T-helper 2 cell treated with Interferon-gamma antibody and Interleukin-4, amounts not matched to agents 100 ng/mL and 5 ng/mL, for 36 hours (primary cell): ENCODE measurements around the gene GPS1. TPM values are rescaled to one million over a fixed set of nuclear protein-coding genes. Genes with fewer than 3 reads are reported as not detected.

Experiments
- intact Hi-C: fragments of 100-400 bp; cut with micrococcal nuclease; formaldehyde crosslinking; loops from one replicate; pipeline ENCODE4 v1.15.1; 2023
- total RNA-seq: library from RNA; stranded (reverse); gene quantifications from 2 replicates; pipeline ENCODE4 v1.2.3, GENCODE V29; 2022

Gene GPS1
- total RNA-seq, 1 donor from 2014 or later, result 86.4 TPM

DNA sequence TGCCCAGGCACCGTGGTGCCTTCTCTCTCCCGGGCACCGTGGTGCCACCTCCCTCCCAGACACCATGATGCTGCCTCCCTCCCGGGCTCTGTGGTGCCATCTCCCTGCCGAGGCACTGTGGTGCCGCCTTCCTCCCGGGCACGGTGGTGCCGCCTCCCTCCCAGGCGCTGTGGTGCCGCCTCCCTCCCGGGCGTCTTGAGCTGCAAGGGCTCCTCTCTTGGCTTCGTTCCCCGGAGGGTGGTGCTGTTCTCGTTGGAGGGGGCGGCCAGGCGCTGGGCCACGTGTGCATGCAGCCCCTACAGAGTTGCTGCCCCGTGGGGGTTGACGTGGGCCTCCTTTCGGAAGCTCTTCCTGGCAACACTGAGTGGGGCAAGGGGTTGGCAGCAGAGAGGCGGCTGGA is 37.3 kb upstream of the GPS1 start:
- intact Hi-C loops, result no loop called here

DNA sequence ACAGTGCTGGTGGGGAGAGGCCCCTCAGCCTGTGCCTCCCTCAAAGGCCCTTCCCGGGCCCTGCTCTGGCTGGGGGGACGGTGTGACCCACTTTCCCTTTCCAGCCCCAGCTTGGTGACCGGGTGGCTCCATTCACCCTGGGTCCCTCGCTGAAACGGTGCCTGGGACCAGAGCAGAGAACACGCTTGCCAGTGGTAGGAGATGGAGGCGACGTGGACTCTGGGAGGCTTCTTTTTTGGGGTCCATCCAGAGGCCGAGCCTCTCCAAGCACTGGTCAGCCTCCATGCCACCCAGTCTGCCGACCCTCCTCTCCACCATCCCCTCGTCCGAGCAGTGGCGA is 36.8 kb upstream of the GPS1 start:
- intact Hi-C loops, result no loop called here

DNA sequence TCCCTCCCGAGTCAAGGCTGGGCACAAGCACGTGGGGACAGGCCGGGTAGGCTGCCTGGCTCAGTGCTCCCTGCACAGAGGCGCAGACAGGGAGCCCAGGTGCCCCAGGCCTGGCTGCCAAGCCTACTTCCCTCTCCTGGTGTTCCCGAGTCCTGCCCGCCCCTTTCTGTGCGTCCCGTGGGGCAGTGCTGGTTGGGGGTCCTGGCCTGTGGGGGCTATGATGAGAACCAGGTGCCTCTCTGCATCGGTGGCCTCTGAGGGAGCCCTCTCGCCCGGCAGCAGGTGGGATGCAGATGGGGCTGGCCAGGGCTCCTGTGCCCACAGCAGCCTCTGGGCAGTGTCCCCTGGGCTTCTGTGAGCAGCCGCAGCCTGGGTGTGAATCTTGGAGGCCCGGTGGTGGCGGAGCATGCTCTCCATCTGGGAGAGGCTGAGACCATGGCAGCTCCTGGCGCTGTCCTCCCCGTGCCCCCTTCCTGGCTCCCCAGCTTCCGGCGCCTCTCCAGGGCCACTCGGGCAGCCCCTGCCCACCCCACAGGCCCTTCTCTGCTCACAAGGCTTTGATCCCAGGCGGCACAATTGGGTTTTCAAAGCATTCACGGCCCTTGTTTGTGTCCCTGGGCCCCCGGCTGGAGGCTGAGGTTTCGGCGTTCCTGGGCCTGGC is 36.3 kb upstream of the GPS1 start:
- intact Hi-C loops, result no loop called here

DNA sequence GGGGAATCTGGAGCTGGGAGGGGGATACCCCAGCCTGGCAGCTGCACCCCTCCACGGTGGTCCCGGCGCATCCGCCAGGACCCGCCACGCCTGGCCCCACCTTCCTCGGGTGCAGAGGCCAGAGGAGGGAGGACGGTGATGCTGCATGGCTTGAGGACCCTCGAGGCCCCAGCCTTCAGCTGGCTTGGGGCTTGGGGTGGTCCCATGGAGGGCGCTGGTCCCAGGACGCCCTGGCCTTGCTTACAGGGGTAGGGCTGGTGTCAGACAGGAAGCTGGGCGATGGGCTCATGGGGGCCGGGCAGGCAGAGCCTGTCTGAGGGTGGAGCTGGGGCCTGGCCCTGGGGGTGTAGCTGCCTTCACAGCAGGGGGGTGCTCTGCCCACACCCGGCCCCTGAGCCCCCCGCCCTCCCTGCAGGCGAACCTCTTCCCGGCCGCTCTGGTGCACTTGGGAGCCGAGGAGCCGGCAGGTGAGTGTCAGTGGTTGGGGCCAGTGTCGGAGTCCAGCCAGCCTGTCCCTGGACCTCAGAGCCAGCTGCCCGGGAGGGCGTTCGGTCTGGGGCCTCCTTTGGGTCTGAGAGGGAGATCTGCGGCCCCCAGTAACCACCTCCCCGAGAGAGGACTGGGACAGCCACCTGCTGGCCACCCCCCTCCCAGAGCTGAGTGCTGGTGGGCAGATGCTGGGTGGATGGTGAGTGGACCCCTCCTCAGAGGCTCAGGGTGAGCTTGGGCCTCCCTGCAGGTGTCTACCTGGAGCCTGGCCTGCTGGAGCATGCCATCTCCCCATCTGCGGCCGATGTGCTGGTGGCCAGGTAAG is 35.4 kb upstream of the GPS1 start:
- intact Hi-C loops, result no loop called here

DNA sequence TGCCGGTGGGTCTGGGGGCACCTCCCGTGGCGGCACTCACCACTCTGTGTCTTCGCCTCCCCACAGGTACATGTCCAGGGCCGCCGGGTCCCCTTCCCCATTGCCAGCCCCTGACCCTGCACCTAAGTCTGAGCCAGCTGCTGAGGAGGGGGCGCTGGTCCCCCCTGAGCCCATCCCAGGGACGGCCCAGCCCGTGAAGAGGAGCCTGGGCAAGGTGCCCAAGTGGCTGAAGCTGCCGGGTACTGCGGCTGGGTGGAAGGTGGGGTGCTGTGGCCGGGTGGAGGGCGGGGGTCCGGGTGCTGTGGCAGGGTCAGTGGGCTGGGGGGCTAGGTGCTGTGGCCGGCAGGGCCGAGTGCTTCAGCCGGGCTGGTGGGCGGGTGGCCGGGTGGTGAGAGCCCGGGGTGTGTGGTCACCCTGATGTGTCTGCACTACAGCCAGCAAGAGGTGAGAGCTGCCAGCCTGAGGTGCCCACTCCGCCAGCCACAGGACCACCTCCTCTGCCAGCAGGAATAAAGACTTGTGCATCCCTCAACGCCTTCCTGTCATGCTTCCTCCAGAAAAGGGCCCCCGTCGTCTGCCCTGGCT is 34.7 kb upstream of the GPS1 start:
- intact Hi-C loops, result no loop called here

DNA sequence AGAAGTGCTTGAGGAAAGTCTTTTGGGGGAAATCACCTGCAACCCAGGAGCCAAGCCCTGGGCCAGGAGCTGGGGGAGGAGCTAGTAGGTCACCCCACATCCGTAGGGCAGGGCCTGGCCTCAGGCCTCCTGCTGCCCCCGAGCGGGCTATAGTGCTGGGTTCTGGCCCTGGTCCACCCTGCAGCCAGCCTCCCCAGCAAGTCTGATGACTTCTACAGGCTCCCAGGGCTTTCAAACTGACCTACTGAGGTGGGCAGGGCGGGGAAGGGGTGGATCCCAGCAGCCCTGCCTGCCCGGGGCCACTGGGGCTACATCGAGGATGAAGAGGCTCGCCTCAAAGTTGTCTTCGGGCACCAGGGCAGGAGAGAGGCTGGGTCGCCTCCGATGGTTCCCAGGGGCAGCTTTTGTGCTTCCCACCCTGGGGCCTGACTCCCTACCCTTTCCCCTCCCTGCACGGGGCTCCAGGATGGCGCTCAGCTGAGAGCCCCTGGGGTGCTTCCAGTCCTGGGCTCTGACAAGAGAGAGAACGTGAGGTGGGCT is 34.0 kb upstream of the GPS1 start:
- intact Hi-C loops, result no loop called here

DNA sequence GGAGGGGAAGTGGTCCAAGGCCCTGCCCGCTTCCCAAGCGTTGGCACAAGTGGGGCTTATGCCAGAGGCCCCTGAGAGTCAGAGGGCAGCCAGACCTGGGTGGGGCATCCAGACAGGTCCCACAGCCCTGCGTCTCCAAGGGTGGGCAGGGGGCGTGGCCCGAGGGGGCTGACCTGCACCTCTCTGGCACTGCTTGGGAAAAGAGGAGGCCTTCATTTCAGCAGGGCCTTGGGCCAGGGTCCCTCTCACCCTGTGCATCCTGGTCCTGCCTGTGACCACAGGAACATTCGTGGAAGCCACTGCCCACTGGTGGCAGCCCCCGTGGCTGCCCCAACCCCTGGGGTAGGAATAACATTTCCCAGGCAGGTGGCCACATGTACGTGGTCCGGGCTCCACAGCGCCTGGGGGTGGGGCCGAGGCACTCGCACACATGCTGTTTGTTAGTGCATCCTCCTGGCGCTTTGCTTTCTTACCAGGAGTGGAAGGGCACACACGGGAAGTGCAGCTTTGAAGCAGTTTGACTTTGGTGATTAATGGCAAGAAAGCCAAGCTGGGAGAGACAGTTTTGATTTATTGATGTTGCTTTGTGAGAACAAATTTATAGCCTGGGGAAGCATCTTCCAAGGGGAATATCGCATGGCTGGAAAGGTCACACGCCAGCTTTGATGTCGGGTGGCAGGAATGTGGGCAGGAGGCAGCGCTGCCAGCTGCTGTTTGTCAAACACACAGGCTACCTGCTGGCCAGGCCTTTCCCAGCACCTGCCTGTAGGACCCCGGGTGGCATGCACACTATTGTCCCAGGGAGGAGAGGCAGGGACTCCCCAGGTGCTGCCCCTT is 33.3 kb upstream of the GPS1 start:
- intact Hi-C loops, result no loop called here

DNA sequence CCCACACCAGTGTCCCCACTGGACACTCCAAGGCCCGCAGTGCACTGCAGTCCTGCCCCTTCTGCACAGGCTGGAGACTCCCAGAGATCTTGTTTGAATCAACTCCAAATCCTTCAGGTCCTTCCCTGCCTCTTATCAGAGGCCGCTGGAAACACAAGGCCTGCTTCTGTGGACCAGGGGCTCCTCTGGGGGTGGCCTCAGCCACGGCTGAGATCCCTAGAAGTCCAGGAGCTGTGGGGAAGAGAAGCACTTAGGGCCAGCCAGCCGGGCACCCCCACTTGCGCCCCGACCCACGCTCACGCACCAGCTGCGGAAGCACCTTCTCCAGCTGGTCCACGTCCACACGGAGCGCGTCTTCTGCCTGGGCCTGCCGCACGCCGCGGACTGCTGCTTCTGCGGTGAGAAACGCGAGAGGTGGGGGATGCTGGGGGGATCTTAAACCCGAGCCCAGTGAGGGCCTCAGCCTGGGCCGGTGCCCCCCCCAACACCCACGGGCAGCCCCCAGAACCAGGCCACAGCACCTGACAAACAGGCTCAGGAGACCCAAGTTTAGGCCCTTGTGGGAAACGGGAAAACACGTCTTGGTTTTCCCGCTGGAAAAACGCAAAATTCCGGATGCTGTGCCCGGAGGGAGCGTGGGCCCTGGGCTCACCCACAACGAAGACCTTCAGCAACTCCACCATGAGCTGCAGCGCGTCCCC is 32.6 kb upstream of the GPS1 start:
- intact Hi-C loops, result no loop called here

DNA sequence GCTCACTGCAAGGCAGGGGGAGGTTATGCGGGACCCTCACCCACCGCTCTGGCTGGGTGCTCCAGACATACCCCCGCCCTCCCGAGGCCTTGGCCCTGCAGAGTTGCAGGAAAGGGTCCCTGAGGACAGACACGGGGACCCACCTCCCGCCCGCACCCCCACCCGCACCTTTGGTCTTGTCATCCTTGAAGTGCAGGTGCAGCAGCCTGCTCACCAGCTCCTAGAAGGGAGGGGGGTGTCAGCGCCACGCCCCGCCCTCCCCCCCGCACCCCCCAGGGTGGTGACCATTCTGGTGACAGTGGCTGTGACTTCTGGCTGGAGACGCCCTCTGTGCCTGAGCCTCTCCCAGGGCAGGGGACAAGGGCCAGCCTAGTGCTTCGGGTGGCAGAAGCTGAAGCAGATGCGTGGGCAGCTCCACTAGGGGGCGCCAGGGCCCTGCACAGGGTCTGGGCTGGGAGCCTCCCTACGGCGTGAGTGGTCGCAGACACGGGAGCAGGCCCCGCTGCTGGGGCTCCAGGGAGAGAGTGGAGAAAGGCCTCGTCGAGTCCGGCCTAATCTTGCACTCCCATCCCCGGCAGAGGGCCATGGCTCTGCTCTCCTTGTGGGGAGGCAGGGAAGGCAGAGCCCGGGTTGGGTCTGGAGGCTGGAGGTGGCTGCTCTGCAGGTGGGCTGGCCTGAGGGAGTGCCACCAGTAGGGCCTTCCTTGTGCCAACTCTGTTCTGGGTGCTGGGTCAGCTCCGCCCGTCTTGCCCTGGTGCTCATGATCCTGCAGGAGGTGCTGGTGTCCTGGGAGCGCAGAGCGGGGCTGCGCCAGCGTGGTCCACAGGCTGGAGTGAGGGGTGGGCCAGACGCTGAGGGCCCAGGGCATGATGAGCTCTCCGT is 31.8 kb upstream of the GPS1 start:
- intact Hi-C loops, result loop anchor here (5.0 kb wide), 2 partner anchors 93 to 148 kb away; partner anchors contain the start of genes ARHGDIA and MAFG

DNA sequence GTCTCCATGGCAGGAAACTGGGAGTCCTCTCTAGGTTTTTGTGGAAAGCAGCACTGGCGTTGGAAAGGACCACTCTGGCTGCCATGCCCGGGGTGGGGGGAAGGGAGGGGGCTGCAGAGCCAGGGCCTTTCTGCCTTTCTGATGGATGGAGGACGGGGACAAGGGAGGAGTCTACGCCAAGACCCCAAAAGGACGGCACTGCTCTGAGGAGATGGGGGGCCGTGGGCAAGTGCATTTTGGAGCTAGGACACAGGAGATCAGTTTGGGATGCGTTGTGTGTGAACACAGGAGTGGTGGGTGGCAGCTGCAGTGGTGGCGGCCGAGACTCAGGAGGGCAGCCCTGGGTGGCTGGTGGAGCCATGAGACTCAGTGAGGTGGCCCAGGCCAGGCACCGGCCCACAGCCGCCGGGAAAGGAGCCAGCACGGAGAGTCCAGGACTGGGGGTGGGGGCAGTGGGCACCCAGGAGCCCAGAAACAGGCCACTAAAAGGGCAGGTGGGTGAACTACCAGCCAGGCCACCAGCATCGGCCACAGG is 31.1 kb upstream of the GPS1 start:
- intact Hi-C loops, result loop anchor here (1.0 to 5.0 kb wide), 3 partner anchors 61 to 148 kb away; partner anchors contain the start of genes ARHGDIA and MAFG

DNA sequence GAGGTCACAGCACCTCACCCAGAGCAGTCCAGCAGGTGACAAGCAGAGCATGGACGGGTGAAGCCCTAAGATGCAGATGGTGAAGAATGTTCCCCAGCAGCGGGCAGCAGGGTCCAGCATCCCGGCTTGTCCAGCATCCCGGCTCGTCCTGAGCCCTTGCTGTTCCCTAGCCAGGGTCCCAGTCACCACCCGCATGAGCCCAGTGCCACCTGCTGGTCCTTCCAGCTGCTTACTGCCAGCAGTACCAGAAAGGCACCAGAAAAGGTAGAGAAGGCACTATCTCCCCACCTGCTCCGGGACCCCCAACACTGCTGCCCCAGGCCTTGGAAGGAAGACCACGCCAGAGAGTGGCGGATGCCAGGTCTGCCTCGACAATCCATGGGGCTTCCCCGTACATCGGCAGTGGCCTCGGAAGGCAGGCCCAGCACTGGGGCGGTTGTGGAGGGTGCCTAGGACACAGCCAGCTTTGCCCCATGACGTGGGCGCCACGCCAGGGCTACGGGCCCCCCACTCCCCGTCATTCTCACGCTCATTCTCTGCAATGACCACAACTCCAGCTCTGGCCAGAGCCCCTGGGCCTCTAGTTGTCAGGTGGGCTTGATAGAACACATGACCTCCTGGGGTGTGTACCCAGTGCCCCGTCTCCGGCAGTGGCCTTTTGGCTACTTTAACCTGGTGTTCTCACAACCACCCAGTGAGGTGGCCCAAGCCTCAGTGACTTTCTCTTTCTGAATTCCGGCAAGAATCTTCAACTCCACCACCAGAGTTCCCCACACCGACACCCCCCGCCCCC is 30.4 kb upstream of the GPS1 start:
- intact Hi-C loops, result loop anchor here (1.0 to 5.0 kb wide), 3 partner anchors 62 to 149 kb away; partner anchors contain the start of genes ARHGDIA and MAFG

DNA sequence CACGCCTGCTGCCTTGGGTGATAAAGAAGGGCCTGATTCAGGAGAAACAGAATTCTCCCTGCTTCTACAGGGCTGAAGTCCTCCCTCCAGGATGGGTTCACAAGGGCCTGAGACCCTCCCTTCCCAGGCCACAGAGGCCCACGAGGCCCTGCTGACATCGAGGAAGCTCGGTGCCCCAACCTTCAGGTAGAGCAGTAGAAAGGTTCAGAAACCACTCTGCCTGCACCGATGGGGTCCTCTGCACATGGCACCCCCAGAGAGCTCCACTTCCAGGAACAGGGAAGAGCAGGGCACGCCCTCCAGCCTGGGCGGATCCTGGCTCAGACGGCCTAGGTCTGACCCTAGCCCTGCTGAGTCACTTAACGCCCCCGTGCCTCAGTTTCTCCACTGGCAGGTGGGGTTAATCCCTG is 29.8 kb upstream of the GPS1 start:
- intact Hi-C loops, result loop anchor here (1.0 to 5.0 kb wide), 3 partner anchors 63 to 150 kb away; partner anchors contain the start of genes ARHGDIA and MAFG

DNA sequence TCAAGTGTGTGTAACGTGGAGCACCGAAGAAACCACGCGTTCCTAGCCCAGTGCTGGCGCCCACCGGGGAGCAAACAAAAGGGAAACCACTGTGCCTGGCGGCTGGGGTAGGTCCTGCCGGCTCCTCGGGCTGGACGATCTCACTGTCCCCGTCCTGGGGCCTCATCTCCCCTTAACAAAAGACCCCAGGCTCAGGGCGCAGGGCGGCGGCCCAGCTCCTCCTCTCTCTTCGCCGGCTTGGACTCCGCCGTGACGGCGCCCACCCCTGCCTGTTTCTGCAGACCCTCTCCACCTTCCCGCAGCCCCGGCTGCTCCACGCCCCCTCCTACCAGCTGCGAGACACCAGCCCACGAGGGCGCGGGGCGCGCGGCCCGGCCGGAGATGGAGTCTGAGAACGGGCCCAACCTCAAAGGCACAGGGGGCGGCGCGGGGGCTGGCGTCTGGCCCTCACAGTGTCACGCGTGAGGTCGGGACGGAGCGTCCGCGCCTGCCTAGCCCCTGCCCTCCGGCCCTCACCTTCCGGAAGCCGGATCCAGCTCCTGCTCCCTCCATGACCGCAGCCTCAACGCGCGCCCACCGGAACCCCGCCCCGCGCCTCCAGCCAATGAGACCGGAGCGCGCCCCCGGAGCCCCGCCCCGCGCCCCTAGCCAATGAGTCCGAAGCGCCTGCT is 29.3 kb upstream of the GPS1 start, which contains the start of gene CENPX:
TSS of gene CENPX (minus strand) at position 569 of the 671 bp plus-strand sequence. CDS start at position 552, 17 bp downstream.
- intact Hi-C loops, result loop anchor here (5.0 kb wide), 2 partner anchors 95 to 150 kb away; partner anchors contain the start of genes ARHGDIA and MAFG

DNA sequence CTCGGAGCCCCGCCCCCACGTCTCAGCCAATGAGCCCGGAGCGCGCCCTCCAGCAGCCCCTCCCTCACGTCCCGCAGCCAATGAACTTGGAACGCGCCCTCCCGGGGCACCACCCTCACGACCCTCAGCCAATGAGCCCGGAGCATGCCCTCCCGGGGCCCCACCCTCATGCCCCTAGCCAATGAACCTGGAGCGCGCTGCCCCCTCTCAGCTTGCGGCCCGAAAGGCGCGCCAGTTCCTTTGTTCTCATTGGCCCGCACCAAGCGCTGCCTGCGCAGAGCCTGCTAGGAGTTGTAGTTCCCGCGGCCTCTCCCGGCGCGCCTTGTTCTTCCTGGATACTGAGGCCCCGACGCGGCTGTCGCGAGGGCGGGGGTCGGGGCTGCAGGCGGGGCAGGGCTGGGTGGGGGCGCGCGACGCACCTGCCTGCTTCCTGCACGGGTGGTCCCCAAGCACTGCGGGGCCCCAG is 28.7 kb upstream of the GPS1 start, which contains the start of gene LRRC45:
TSS of gene LRRC45 (plus strand) at position 325 of the 466 bp plus-strand sequence. CDS start 339 bp downstream, outside the sequence.
- intact Hi-C loops, result loop anchor here (1.0 to 5.0 kb wide), 7 partner anchors 14 to 151 kb away; partner anchors contain the start of genes ALYREF, ANAPC11, ARHGDIA and ASPSCR1

DNA sequence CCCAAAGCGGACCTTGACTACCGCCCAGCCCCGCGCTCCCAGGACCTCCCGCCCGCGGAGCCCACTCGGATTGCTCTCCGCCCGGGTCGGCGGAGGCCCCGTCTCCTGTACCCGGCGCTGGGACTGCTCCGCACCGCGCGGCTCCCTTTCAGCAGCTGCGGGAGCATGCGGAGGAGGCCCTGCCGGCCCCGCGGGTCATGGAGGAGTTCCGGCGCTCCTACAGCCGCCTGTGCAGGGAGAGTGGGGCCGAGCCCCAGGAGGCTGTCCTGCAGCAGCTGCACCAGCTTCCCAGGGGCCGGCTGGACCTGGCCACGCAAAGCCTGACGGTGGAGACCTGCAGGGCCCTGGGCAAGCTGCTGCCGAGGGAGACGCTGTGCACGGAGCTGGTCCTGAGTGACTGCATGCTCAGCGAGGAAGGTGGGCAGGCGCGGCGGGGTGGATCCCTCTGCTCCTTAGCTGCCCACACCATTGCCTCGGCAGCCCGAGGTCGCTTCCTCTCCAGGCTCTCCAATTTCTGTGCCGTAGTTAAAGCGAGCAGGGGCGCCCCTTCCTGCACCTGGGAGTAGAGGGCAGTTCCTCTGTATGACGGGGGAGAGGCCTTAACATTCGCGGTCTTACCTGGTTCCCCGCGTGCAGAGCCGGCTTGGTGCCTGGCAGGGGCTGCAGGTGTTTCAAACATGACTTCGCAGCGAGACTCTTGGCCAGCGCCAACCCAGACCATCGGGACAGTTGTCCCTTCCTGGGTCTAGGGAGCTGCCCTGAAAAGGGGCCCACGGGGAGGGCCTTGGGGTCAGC is 28.1 kb upstream of the GPS1 start:
- intact Hi-C loops, result loop anchor here (1.0 to 5.0 kb wide), 7 partner anchors 14 to 151 kb away; partner anchors contain the start of genes ALYREF, ANAPC11, ARHGDIA and ASPSCR1

DNA sequence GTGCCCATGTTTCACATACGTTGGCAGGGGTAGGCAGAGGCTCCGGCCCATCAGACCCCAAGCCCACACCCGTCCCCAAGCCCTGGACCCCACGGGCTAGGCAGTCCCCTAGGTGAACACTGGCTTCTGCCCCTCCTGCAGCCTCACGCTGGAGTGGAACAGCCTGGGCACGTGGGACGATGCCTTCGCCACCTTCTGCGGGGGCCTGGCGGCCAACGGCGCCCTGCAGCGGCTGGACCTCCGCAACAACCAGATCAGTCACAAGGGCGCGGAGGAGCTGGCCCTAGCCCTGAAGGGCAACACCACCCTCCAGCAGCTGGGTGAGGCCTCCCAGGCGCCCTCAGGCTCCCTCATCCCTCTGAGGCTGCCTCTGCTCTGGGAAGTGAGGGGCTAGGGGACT is 26.8 kb upstream of the GPS1 start:
- intact Hi-C loops, result loop anchor here (5.0 kb wide), 2 partner anchors 98 to 153 kb away; partner anchors contain the start of genes ARHGDIA and MAFG
